GM19099 (cell line): Measurements from ENCODE around the gene UNC5A.

ENCODE experiments used
- POLR2A ChIP-seq: IDR thresholded peaks from 3 replicates; pipeline ENCODE4 v1.6.1; 2011; ENCODE audit warnings: low read depth; ENCODE audit not compliant: insufficient read length; ENCODE audit errors: extremely low read depth

UNC5A gene

GRCh38 chr5:176790941-176791340 lies 19.4 kb upstream of the UNC5A start:
- no peak for TF ChIP-seq POLR2A

- no peak for TF ChIP-seq POLR2A
Observed at GRCh38 chr5:176792655-176793342, 17.6 kb upstream of the UNC5A start.

- no peak for TF ChIP-seq POLR2A
Observed at GRCh38 chr5:176793343-176793699, 17.0 kb upstream of the UNC5A start.

DNA sequence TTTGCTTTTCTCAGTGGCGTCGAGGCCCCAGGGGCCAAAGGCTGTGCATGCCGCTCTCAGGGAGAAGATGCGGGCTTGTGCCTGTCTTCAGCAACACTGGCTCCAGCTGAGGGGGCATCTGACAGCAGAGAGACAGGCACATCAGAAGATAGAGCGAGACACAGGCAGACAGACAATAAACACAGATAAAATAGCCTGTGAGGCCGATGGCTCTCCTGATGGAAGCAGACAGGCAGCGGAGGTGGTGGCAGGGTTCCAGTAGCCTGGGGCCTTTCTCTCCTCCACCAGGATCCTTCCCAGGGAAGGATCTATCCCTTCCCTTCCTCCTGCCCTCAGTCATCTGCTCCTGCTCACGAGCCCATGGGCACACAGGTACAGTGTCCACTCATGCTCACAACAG lies 16.6 kb upstream of the UNC5A start:
- no peak for TF ChIP-seq POLR2A

DNA sequence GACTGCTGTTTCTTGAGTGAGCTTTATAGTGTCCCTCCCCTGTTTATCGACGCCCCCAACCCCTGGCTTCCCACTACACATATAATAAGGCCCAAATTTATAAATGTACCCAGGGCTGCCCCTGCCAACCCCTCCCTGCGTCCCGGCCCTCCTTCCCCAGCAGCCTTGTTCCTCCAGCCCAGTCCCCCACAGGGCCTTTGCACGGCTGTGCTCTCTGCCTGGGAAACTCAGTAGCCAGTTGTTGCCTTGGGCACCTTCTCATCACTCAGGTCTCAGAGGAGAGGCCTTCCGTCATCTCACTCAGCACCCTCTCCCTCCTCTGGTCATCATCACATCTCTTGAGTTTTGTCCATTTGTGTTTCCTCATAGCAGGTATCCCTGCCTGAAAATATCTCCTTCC lies 15.8 kb upstream of the UNC5A start:
- no peak for TF ChIP-seq POLR2A

DNA sequence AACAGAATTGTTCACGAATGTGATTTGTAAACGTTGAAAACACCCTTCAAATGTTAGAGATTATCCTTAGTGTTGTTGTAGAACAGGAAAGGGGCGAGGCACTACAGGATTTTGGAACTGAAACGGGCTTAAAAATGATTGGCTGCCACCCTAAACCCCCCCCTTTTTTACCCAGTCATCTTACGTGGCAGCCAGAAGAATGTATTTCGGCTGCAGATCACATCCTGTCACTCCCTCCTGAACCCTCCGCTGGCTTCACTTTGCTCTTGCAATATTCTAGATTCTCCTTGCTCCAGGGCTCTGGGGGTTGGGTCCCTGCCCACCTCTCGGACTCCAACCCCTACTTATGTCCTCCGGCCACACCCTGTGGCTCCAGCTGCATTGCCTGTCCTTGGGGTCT lies 13.9 kb upstream of the UNC5A start:
- TF ChIP-seq POLR2A = no peak

DNA sequence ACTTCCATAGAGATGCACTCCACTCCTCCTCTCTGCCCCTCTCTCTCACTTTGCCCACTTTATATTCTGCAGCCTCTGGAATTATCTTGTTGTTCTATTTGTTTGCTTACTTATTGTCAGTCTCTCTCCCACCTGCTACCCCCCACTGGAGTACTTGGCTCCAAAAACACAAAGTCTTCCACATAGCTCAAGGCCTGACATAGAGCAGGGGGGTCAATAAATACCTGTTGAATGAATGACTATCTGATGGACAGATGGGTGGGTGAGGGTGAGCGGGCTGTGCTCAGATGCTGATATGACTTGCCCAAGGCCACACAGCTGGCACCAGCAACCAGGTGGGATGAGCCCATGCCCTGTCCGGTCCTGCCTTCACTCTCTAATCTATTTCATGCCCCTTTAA lies 13.4 kb upstream of the UNC5A start:
- TF ChIP-seq POLR2A = no peak

DNA sequence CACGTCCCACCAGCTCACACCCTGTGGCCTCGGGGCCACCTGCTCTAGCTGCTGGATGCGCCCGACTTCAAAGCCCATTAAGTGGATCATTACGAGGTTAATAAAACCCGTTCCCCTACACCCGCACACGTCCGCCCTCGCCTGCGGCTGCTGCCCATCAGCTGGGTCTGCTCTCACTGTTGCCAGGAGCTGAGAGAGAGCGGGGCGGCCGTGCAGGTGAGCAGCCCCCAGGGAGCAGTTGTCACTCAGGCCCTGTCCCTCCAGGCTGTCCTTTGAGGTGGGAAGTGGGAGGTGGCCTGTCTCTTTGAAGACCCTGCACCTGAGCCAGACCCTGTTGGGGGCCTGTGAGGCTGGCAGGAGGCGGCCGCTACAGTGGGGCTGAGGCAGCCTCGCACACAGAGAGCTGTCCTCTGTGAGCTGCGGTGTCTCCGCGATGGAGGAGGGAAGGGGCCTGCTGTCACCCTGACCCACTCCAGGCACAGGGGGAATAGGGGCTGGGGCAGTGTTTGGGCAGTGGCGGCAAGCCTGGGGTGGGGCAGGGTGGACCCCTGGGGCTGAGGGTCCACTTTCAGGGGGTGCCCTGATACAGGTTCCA lies 12.8 kb upstream of the UNC5A start:
- TF ChIP-seq POLR2A = no peak

GRCh38 chr5:176798086-176798876 lies 12.1 kb upstream of the UNC5A start:
- no peak for TF ChIP-seq POLR2A

- TF ChIP-seq POLR2A = no peak
Observed at GRCh38 chr5:176798949-176799348, 11.4 kb upstream of the UNC5A start.

GRCh38 chr5:176799488-176799887 lies 10.9 kb upstream of the UNC5A start:
- no peak for TF ChIP-seq POLR2A

GRCh38 chr5:176800024-176800423 lies 10.3 kb upstream of the UNC5A start:
- TF ChIP-seq POLR2A = no peak

DNA sequence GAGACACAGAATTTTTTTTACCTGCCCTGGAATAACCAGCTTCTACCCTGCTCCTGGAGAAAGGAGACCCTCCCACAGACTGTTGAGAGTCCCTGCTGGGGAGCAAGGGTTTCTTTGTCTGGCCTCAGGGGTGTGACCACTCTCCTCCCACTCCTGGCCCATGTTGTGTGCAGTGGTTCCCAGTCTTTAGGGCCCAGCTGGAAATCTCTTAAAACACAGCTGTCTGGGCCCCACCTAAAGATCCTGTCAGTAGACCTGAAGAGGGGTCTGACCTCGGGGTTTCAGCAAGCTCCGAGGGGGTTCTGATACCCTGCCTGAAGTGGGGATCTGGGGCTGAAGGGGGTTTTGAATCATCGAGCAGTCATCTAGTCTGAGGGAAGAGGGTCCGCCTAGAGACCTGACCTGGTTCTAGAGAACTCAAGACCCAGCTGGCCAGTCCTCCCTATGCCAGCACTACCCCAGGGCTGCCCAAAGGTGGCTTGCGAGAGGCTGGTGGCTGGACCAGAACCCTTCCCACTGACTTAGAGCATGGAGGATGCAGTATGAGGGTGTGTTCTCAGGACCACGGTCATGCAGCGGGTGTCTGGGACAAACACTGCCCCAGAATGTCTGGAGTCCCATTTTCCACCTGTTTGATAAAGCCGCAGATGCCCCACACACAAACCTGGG lies 8.1 kb upstream of the UNC5A start:
- no peak for TF ChIP-seq POLR2A

DNA sequence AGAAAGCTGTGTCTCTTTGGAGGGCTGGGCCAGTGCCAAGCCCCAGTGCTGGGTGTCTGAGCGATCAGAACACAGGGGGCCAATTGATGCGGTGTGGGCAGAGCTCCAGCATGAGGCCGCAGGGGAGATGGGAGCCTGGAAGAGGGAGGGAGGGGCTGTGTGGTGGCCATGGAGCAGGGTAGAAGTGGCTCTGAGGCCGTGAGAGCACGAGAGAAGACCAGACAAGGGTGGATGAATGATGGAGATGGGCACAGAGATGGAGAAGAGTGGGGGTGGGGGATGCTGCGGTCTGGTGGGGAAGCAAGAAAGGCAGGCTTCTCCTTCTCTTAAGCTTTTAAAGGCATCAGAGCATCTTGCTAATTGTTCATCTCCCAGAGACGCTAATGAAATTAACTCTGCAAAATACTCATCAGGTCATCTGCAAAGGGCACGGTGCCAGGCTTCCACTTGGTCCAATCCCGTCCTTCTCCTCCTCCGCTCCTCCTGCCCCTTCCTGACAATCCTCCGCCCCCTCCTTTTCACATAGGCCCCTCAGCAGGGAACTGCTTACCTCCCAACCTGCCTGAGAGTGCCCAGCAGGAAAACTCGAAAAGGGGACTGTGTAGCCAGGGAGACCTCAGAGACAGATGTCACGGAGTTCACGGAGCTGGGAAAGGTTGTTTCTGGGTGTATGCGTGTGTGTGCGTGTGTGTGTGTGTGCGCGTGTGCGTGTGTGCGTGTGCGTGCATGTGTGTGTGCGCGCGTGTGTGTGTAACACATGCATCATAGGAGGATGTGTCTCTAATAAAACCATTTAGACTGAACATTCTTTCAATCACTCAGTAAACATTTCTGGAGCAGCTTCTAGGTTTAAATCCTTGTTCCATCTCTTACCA lies 7.1 kb upstream of the UNC5A start:
- no peak for TF ChIP-seq POLR2A
